PC-9 (cell line): ENCODE measurements around the gene CFAP97D1. TPM values are rescaled to one million over a fixed set of nuclear protein-coding genes. Genes with fewer than 3 reads are reported as not detected.

Experiments
- BruUV-seq: library from RNA; stranded (reverse); fragments of 400-500 nt; replicated peaks from 2 replicates; lab custom pipeline; 2021; lab: Mats Ljungman, UMichigan
- CTCF ChIA-PET: fragments of 300-600 bp; sonication (Branson Sonifier 250); formaldehyde crosslinking; loops from one replicate; lab custom pipeline; 2022; ENCODE audit warnings: antibody characterized with exemption; lab: Charles Lee
- POLR2A ChIA-PET: fragments of 300-600 bp; sonication (Branson Sonifier 250); formaldehyde crosslinking; loops from one replicate; lab custom pipeline; 2022; ENCODE audit warnings: antibody characterized with exemption; ENCODE audit not compliant: unreplicated experiment; lab: Charles Lee
- DNase-seq, 2 experiments: peaks; one replicate each; pipeline versions ENCODE4 v3.0.0 to v3.0.0-alpha.2; 2015 to 2022; ENCODE audit warnings: mixed read lengths in 1 of 2
- H2AFZ ChIP-seq: fragments of 200-600 bp; sonication (generic); 2 replicates; pipeline ENCODE4 v1.8.1; 2017; ENCODE audit warnings: antibody characterized with exemption
- H3F3A ChIP-seq: fragments of 200-600 bp; sonication (generic); 2 replicates; pipeline ENCODE4 v1.8.1; 2017; ENCODE audit warnings: antibody characterized with exemption, mild to moderate bottlenecking, low read depth; ENCODE audit not compliant: insufficient read depth
- H3K27ac ChIP-seq: fragments of 200-600 bp; sonication (generic); 2 replicates; pipeline ENCODE4 v1.6.1; 2016; ENCODE audit warnings: mixed run types
- H3K27me3 ChIP-seq: fragments of 200-600 bp; sonication (generic); 2 replicates; pipeline ENCODE4 v1.6.1; 2016; ENCODE audit warnings: low read depth, mixed run types; ENCODE audit not compliant: insufficient read depth
- H3K36me3 ChIP-seq: fragments of 200-600 bp; sonication (generic); 2 replicates; pipeline ENCODE4 v1.6.1; 2016; ENCODE audit warnings: low read depth, mixed run types
- H3K4me1 ChIP-seq: fragments of 200-600 bp; sonication (generic); replicated peaks from 2 replicates; pipeline ENCODE4 v1.6.1; 2016; ENCODE audit warnings: mixed run types; ENCODE audit not compliant: insufficient read depth
- H3K4me2 ChIP-seq: fragments of 200-600 bp; sonication (generic); 2 replicates; pipeline ENCODE4 v1.6.1; 2017; ENCODE audit warnings: mixed run types
- H3K4me3 ChIP-seq: fragments of 200-600 bp; sonication (generic); 2 replicates; pipeline ENCODE4 v1.6.1; 2016; ENCODE audit warnings: mixed run types
- H3K79me2 ChIP-seq: fragments of 200-600 bp; sonication (generic); 2 replicates; pipeline ENCODE4 v1.6.1; 2017; ENCODE audit warnings: low read depth, mixed run types
- H3K9me2 ChIP-seq: fragments of 200-600 bp; sonication (generic); 2 replicates; pipeline ENCODE4 v1.8.1; 2017; ENCODE audit warnings: mild to moderate bottlenecking; ENCODE audit not compliant: insufficient read depth
- H3K9me3 ChIP-seq: fragments of 200-600 bp; sonication (generic); 2 replicates; pipeline ENCODE4 v1.8.1; 2016; ENCODE audit warnings: low read depth; ENCODE audit not compliant: insufficient read depth
- H4K20me1 ChIP-seq: fragments of 200-600 bp; sonication (generic); 2 replicates; pipeline ENCODE4 v1.8.1; 2017; ENCODE audit not compliant: insufficient read depth
- EZH2 ChIP-seq: fragments of 200-600 bp; sonication (generic); IDR thresholded peaks from 2 replicates; pipeline ENCODE4 v1.8.0; 2017; ENCODE audit warnings: antibody characterized with exemption, low read depth
- intact Hi-C: fragments of 100-400 bp; cut with micrococcal nuclease; formaldehyde crosslinking; loops from one replicate; pipeline ENCODE4 v1.10.0; 2022; ENCODE audit not compliant: unreplicated experiment
- total RNA-seq: library from RNA; stranded (reverse); gene quantifications from 2 replicates; pipeline ENCODE4 v1.2.3, GENCODE V29; 2021
- TF ChIP-seq, protein P1 (sequence below): fragments of 200-600 bp; sonication (generic); conservative IDR thresholded peaks from 2 replicates; pipeline ENCODE4 v1.6.1; 2017; ENCODE audit warnings: mixed run types, antibody characterized with exemption, mild to moderate bottlenecking, moderate library complexity

The CFAP97D1 gene
- total RNA-seq, 1 experiment from 2014 or later, result not detected

DNA sequence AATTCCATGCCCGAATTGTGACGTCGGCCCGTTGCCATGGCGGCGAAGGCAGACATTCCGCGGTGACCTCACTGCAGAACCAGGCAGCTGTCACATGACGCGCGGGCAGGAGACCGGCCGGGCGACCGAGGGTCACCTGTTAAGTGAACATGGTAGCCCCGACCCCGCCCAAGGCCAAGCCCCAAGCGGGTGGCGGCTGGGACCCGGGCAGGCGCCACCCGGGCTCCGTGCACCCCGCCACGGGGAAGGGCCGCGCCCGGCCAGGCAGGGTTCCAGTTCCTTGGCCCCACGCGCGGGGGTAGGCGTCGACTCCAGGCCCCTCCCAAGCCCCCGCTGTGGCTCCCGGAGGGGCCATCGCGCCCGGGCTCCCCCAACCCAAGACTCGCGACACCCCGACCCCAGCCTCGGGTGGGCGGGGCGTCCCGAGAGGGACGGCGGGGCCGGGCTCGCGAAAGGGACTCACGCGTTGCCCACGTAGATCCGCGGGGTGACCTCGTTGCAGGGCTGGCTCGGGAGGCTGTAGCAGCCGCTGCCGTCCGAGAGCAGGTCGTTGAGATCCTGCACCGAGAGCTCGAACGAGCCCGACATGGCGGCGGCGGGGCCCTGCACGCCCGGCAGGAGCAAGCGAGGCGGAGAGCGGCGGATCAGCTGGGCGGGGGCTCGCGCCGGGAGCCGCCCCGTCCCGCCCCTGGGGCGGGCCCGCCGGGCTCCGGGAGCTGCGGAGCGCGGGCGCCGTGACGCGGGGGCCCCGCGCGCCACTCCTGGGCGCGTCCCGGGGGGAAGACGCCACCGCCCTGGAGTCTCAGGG is 1.7 kb upstream of the CFAP97D1 start, which contains the start of gene DUSP3:
DUSP3 (minus strand) TSS at position 641 of the 808 bp plus-strand sequence; CDS start at position 588, 53 bp downstream.
- H3K79me2 ChIP-seq, result peaks cover 27% of the 10 kb centered on the region
- intact Hi-C loops, result loop anchor here (1.0 to 2.0 kb wide), 2 partner anchors 61 to 68 kb away; partner anchors contain the start of gene CD300LG
- peaks cover 20% of the 10 kb centered on the region; the same call in 1 of the 2 replicates for H3K27me3 ChIP-seq
- no TSS peak for BruUV-seq
- ChIA-PET POLR2A (interaction anchor here (0.5 to 1.1 kb wide), 7 partner anchors 61 to 1624 kb away, joined by 3 to 13 read pairs (median 5); no protein-coding TSS in a partner anchor), CTCF (no interaction called here)
- DNase-seq, result peak; percentile 89 to 94
- peaks cover 14% of the 10 kb centered on the region for H3K4me1 ChIP-seq
- H2AFZ ChIP-seq, result peak within 1 kb of the TSS; percentile 99
- H3K27ac ChIP-seq, result peak within 1 kb of the TSS; percentile 76
- no peaks in the 10 kb centered on the region; the same call in 1 of the 2 replicates for H4K20me1 ChIP-seq
- TF ChIP-seq, protein P1, sequence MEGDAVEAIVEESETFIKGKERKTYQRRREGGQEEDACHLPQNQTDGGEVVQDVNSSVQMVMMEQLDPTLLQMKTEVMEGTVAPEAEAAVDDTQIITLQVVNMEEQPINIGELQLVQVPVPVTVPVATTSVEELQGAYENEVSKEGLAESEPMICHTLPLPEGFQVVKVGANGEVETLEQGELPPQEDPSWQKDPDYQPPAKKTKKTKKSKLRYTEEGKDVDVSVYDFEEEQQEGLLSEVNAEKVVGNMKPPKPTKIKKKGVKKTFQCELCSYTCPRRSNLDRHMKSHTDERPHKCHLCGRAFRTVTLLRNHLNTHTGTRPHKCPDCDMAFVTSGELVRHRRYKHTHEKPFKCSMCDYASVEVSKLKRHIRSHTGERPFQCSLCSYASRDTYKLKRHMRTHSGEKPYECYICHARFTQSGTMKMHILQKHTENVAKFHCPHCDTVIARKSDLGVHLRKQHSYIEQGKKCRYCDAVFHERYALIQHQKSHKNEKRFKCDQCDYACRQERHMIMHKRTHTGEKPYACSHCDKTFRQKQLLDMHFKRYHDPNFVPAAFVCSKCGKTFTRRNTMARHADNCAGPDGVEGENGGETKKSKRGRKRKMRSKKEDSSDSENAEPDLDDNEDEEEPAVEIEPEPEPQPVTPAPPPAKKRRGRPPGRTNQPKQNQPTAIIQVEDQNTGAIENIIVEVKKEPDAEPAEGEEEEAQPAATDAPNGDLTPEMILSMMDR, result no peak
- no peak for TF ChIP-seq EZH2
- H3F3A ChIP-seq, result peaks cover 7% of the 10 kb centered on the region; the same call in 1 of the 2 replicates
- no peaks in the 10 kb centered on the region for H3K9me2 ChIP-seq
- 0 out of 2 replicates have a peak, but pooled peaks cover 8% of the 10 kb centered on the region for H3K36me3 ChIP-seq
- H3K4me3 ChIP-seq, result peak within 1 kb of the TSS; percentile 81
- no peaks in the 10 kb centered on the region for H3K9me3 ChIP-seq
- peak within 1 kb of the TSS; percentile 92 for H3K4me2 ChIP-seq

- CTCF ChIA-PET, result no interaction called here
- H3K4me2 ChIP-seq, result peak overlapping the region; percentile 92
Measured at GRCh38 chr17:43779145-43780125, 800 bp upstream of the CFAP97D1 start.

More at GRCh38 chr17:43779145-43780125, 800 bp upstream of the CFAP97D1 start:
- intact Hi-C loops, result loop anchor here (2.0 kb wide), 1 partner anchor 67 kb away; the partner anchor contains the start of gene CD300LG
- Histone ChIP-seq H3K9me3 (no peaks in the 10 kb centered on the region), H3F3A (peaks cover 7% of the 10 kb centered on the region; the same call in 1 of the 2 replicates), H3K36me3 (0 out of 2 replicates have a peak, but pooled peaks cover 8% of the 10 kb centered on the region), H3K27ac (no peak overlapping the region), H4K20me1 (no peaks in the 10 kb centered on the region; the same call in 1 of the 2 replicates), H3K4me3 (peak overlapping the region; percentile 81), H2AFZ (peak overlapping the region; percentile 94), H3K79me2 (peaks cover 27% of the 10 kb centered on the region), H3K4me1 (peaks cover 14% of the 10 kb centered on the region), H3K9me2 (no peaks in the 10 kb centered on the region), H3K27me3 (peaks cover 20% of the 10 kb centered on the region; the same call in 1 of the 2 replicates)
- POLR2A ChIA-PET, result interaction anchor here (0.6 to 1.1 kb wide), 5 partner anchors 60 to 1625 kb away, joined by 3 to 13 read pairs (median 3); no protein-coding TSS in a partner anchor
- TF ChIP-seq EZH2, result no peak
- TF ChIP-seq, protein P1, result peak; percentile 40; the same call in 1 of the 2 replicates
- DNase-seq, result no peak
- TSS peak; percentile 72 for BruUV-seq
